Sciatic nerve (tissue), 2 donors: ENCODE results near the gene RHOA. TPM values are rescaled to one million over a fixed set of nuclear protein-coding genes. Genes with fewer than 3 reads are reported as not detected.
"Not testable (repeated sequence)": the region's sequence is repeated elsewhere in the genome, so short reads cannot be mapped to it uniquely, and the experiment has no call there.

ENCODE experiments used
- ATAC-seq: fragments of 200-7000 bp; cut with Tn5 transposase; one replicate; pipeline ENCODE4 v1.9.1; 2020; ENCODE audit warnings: mild to moderate bottlenecking, moderate library complexity
- DNase-seq: peaks from one replicate; pipeline ENCODE4 v3.0.0-alpha.2; 2020; ENCODE audit warnings: low spot score
- intact Hi-C: fragments of 100-400 bp; cut with DNase I; formaldehyde crosslinking; loops from one replicate; pipeline ENCODE4 v1.14.2; 2022
- total RNA-seq: library from RNA; stranded (reverse); fragmentation: NEBNext Ultra II Directional; extraction: Animal tissue kit (Norgen Biotek cat#: 25700); gene quantifications from one replicate; pipeline ENCODE4 v1.2.1, GENCODE V29; 2021
- donor health status: DM: no; HTN: no; CAD: no.
- donor health status: DM: no; HTN: no; CAD: no.

RHOA gene
- total RNA-seq, 1 donor from 2014 or later = 485 TPM

- ATAC-seq = no peak
- no peak for DNase-seq
- intact Hi-C loops = no loop called here
Observed at GRCh38 chr3:49414753-49415152, 3.0 kb upstream of the RHOA start.

- DNase-seq (no peak), ATAC-seq (no peak)
- intact Hi-C loops = no loop called here
Observed at GRCh38 chr3:49413338-49413734, 1.6 kb upstream of the RHOA start.

DNA sequence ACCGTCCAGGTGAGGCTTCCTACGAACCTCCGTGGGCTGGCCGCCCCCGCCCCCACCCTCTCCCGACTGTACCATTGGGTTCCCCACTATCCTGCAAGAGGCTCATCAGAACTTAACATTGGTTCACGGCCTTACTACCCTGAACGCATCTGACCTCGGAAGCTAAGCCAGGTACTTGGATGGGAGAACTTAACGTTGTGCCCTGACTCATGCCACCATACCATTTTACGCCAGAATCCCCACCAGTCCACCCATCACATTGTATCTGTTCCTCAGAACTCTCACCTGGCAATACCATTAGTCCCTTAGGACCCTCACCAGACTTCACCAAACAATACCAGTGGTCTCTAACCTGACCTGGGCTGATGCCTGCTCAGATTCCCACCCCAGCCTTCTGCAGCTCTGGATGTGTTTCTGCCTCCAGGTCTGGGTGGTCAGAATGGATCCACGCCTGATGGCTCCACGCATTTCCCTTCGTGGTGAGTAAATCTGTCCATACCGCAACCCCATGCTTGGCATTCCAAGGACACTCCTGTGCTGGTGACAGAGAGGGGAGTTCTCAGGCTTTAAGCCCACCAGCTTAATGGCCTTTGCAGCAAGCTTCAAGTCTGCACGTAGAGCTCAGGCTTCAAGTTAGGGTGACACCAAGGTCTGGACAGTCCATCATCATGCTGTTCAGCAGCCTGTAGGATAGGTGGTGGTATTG, 1.0 kb upstream of the RHOA start:
- intact Hi-C loops = no loop called here
- no peak for ATAC-seq

GRCh38 chr3:49411535-49411967, 225 bp downstream of the RHOA start:
- intact Hi-C loops = no loop called here
- ATAC-seq = no peak
- peak; percentile 71 for DNase-seq

More for the DNA sequence above, 1.0 kb upstream of the RHOA start:
- DNase-seq = no peak

DNA sequence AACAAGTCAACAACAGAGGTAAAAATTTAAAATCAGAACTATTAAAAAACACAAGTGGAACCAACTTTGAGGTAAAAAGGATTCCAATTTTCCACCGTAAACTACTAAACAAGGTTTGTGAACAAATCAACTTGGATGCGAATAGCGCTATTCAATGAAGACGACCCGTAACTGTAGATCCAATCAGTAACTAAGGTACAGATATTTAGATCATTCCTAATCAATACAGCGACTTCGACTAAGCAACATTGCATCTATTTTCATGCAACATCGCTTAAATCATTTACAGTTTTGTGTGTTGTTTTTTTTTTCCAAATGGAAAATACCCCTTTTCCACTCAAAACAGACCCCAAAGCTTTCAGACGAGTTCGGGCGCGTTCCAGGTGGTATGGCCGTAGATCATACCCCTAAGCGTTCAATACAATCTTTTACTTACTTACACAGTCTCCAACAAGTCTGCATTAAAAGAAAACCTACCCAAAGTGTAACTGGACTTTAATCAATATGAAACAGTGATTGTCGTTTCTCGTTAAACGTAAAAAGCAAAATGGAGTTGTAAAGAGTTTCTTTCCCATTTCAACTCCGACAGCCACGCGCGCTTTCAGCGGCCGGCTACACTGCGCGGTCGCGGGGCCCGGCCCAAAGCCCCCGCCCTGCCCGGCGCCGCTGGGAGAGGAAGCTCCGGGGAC, 786 bp downstream of the RHOA start:
- intact Hi-C loops = no loop called here

DNA sequence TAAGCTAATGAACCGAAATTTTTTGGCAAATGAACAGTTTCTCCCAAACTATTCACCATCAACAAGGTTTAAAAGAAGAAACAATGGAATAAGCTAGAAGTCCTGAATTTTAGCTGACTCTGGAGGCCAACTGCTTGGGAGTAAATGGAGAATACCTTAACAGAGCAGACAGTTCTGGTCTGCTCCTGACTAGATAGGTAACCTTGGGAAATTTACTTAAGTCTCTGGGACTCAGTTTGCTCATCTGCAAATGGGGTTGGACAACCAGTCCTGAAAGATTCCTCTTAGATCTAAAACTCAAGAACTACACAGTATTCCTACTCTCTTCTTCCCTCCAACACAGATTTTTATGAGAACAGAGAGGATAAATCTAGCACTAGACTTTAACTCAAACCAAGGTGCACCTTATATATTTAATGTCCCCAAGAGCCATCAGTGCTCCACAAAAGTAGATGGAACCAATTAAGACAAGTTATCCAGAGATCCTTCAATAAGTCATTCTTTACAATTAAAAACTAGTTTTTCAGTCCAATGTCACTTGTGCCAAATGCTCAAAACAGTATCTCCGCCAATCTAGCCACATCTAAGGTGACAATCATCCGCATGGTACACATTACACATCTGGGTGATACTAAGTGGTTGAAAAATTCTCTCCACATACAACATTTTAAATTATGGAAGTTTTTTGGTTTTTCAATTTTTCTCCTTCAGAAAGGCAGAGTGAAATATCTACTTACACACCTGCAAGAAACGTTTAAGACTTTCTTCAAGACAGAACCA, 1.5 kb downstream of the RHOA start:
- intact Hi-C loops = no loop called here
- DNase-seq (no peak), ATAC-seq (no peak)

More for the DNA sequence above, 786 bp downstream of the RHOA start:
- DNase-seq (no peak), ATAC-seq (no peak)

DNA sequence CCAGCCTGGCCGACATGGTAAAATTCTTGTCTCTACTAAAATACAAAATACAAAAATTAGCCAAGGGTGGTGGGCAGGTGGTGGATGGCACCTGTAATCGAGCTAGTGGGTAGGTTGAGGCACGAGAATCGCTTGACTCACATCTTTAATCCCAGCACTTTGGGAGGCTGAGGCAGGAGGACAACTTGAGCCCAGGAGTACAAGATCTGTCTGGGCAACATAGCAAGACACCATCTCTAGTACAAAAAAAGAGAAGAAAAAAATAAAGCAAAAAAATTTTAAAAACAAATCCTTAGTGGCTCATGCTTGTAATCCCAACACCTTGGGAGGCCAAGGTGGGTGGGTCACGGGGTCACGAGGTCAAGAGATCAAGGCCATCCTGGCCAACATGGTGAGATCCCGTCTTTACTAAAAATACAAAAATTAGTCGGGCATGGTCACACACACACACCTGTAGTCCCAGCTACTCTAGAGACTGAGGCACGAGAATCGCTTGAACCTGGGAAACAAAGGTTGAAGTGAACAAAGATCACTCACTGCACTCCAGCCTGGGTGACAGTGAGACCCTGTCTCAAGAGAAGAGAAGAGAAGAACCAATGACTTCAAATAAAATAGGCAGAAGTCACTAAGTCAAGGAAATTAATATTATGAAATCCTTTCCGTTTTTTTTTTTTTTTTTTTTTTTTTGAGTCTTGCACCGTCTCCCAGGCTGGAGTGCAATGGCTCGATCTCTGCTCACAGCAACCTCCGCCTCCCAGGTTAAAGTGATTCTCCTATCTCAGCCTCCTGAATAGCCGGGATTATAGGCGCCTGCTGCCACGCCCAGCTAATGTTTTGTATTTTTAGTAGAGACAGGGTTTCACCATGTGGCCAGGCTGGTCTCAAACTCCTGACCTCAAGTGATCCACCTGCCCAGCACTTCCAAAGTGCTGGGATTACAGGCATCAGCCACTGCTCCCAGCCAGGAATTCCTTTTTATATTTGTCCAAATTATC, 4.9 kb downstream of the RHOA start:
- intact Hi-C loops = no loop called here
- ATAC-seq = no peak
- DNase-seq = no peak

- ATAC-seq, DNase-seq, intact Hi-C loops: not testable (repeated sequence)
Observed at GRCh38 chr3:49405570-49405969, 6.2 kb downstream of the RHOA start.

DNA sequence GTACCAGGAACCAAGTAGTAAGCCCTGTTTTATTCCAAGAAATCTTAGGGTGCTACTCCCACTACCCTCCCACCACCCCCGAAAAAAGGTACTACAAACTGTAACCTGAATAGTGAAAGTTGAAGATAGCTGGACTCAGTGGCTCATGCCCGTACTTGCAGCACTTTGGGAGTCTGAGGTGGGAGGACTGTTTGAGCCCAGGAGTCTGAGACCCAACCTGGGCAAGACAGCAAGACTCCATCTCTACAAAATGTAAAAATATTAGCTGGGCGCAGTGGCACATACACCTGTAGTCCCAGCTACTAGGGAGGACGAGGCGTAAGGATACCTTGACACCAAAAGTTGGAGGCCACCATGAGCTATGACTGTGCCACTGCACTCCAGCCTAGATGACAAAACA, 7.9 kb downstream of the RHOA start:
- DNase-seq (no peak), ATAC-seq (no peak)
- intact Hi-C loops = no loop called here

- ATAC-seq = no peak
- DNase-seq = no peak
- intact Hi-C loops = no loop called here
Observed at GRCh38 chr3:49401766-49402165, 10.0 kb downstream of the RHOA start.

DNA sequence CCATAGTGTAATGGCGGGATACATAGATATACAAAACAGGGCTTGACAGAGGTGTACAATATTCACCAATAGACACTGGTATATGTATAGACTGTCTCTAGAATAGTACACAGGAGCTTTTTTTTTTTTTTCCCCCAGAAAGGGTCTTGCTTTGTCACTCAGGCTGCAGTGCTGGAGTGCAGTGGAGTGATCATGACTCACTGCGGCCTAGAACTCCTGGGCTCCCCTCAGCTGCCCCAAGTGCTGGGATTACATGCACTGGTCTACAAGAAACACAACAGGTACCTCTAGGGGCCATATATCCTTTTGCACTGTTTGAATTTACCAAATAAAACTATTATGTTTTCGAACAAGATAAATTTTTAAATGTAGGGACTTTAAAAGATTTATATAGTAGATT, 12.3 kb downstream of the RHOA start:
- ATAC-seq = no peak
- DNase-seq = no peak
- intact Hi-C loops = loop anchor here (2.0 kb wide), 1 partner anchor 63 kb away; no protein-coding TSS in a partner anchor

DNA sequence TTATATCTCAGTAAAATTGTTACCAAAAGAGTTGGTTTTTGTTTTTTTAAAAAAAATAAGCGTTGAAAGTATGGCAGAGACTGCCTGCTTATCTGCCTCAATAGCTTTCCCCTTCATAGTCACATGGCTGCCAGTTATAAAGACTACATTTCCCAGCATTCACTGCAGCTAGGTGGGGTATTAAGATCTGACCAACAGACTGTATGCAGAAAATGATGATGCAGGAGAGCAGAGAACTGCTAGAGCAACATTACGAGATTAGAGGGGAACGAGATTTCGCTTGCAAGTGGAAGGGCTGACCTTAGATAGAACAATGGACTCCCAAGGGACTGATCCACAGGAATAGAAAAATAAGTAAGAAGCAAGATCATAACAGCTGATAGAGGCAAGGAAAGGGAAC, 14.3 kb downstream of the RHOA start:
- DNase-seq = no peak
- intact Hi-C loops = no loop called here
- ATAC-seq = peak; percentile 90

- ATAC-seq, DNase-seq, intact Hi-C loops: not testable (repeated sequence)
Observed at GRCh38 chr3:49391310-49391709, 20.5 kb downstream of the RHOA start.

GRCh38 chr3:49389297-49389696, 22.5 kb downstream of the RHOA start:
- ATAC-seq = no peak
- intact Hi-C loops = no loop called here
- no peak for DNase-seq

DNA sequence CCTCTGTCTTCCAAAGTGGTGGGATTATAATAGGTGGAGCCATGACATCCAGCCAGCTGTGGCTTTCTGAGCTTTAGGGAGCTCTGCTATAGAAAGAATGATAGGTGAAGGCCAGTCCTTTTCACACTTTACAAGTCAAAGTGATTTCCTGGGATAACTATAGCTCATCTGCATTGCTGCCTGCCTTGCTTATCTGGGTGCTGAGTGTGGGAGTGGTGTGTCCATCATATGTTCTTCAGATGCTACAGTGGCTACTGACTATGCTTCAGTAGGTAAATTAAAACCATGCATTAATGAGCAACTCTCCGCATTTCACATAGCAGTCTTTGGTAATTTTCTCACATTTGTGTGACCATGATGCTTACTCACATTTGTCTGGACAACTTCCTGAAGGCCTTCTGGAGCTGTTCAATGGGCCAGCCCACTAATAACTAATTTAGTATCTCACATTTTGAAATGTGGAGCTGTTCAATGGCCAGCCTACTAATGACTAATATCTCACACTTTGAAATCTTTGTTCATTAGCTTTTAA, 23.4 kb downstream of the RHOA start:
- intact Hi-C loops = no loop called here
- DNase-seq (no peak), ATAC-seq (no peak)

GRCh38 chr3:49387721-49388120, 24.1 kb downstream of the RHOA start:
- DNase-seq = no peak
- no peak for ATAC-seq
- intact Hi-C loops = no loop called here

DNA sequence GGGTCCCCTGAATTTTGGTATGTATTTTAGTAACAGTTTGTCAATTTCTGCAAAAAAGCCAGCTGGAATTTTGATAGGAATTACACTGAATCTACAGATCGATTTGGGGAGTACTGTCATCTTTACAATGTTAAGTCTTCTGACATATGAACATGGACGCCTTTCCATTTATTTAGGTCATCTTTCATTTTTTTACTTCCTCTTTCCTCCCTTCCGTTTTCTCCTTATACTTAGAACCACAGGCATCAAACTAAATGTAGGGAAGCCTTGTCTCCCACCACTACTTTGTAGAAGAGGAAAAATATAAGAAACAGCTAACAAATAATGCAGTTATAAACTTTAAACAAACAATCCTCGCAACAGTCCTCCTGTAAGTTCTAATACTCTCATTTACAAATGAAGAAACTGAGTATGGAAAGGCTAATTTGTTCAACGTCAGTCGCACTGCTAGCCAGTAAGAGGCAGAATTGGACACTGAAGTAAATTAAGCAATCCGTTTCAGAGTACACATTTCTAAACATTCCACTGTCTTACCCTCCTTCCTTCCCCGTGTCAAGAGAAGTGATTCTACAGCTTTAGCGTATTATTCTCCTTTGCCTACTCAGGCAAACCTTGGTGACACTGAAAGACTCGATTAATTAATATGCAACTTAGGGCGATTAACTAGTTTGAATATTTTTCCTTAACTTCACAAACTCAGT, 25.6 kb downstream of the RHOA start:
- ATAC-seq = no peak

DNA sequence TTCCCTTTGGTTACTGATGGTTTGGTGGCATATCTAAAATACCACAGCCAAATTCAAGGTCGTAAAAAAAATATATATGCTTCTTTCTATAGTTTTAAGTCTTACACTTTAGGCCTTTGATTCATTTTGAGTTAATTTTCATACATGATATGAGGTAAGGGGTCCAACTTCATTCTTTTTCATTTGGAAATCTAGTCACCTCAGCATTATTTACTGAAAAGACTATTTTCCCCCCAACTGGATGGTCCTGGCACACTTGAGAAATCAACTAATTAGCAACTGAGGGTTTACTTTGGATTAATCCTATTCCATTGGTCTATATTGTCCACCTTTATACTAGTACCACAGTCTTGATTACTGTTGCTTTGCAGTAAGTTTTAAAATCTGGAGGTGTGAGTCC, 26.2 kb downstream of the RHOA start:
- no peak for ATAC-seq
- DNase-seq = no peak
- intact Hi-C loops = no loop called here

More for the DNA sequence above, 25.6 kb downstream of the RHOA start:
- DNase-seq = no peak
- intact Hi-C loops = no loop called here
